ENCODE data around the gene FAM111B. TPM values are rescaled to one million over a fixed set of nuclear protein-coding genes. Genes with fewer than 3 reads are reported as not detected.
"Not testable (repeated sequence)": the region's sequence is repeated elsewhere in the genome, so short reads cannot be mapped to it uniquely, and the experiment has no call there.

The FAM111B gene
- total RNA-seq, 1 donor from 2014 or later: 0.89 TPM

GRCh38 chr11:59097938-59098337 is 9.1 kb upstream of the FAM111B start:
- DNase-seq (ENCODE audit: low read depth): not testable (repeated sequence)

DNA sequence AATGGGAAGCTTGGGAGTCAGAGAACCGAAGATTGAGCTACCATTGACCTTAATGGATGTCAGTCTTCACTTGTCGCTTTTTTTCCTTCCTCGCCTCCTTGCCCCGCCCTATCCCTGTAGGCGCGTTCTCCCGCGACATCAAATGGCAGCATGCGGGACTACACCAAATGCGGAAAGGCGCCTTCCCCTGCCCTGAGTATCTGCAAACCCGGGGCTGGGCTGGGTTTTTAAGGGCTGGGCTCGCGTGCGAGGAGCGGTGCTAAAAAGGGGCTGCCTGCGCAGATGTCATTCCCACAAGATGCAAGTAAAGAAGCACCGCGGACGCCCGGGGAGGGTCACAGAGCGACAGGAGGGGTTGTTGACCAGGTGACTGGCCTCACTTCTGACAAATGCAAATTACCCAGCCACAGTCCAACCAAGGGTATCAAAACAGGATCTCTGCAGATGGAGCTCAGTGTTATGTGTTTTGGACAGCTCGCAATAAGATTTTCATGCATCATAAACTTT is 4.7 kb upstream of the FAM111B start:
- DNase-seq (ENCODE audit: low read depth): peak; percentile 30

DNA sequence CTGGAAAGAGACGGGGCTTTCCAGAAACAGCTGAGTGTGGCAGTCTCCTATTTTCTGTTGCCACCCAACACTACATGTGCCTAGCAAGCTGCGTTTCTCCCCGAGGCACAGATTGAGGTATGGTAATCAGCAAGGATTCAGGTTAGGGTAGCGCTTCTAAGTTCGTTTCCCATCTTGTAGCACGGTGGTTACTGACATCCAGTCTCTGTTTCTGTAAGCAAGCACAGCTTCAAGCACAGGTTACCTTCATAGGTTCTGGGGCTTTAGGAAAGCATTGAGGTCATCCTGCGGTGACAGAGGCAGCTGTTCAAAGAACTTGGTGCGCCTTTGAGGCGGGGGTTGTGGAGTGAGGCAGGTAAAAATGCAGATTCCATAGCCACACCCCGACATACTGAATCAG is 684 bp downstream of the FAM111B start:
- not testable (repeated sequence) for DNase-seq (ENCODE audit: low read depth)

- no peak for DNase-seq (ENCODE audit: low read depth)
Measured at GRCh38 chr11:59112494-59112893, 5.5 kb downstream of the FAM111B start.

GRCh38 chr11:59114344-59114743 is 7.3 kb downstream of the FAM111B start:
- no peak for DNase-seq (ENCODE audit: low read depth)

DNA sequence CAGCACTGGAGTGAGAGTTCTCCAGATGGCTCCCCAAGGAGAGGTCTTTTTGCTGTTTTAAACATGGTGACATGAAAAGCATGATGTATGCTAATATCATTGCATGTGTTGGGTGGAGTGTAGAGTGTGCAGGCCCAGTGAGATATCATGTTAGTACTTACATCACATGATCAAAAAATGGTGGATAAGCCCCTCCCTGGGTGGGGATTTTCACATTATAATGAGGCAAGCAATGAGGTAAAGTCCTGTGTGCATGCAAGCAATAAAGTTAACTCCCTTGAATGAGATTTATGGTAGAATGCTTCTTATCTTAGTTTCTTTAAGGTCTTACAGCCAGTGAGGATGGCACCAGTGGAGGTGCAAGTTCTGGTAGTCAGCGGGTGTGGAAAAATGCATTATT is 8.5 kb downstream of the FAM111B start:
- no peak for DNase-seq (ENCODE audit: low read depth)

DNA sequence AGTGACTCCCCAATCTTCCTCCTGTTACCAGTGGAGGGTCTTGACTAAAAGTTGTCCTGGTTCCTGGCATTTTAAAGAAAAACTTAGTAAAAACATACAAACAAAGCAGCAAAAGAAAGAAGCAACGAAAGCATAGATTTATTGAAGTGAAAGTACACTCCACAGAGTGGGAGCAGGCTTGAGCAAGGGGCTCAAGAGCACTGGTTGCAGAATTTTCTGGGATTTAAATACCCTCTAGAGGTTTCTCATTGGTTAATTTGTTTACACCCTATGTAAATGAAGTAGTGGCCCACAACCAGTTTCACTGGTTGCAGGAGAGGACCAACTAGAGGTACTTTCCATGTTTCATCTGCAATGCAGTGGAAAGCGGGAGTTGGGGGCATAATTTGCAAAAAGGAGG is 10.7 kb downstream of the FAM111B start:
- no peak for DNase-seq (ENCODE audit: low read depth)

- DNase-seq (ENCODE audit: low read depth): no peak
Measured at GRCh38 chr11:59119826-59120225, 12.8 kb downstream of the FAM111B start.

- DNase-seq (ENCODE audit: low read depth): peak; percentile 69
Measured at GRCh38 chr11:59135648-59136461, 28.8 kb downstream of the FAM111B start.

GRCh38 chr11:59136551-59136950 is 29.5 kb downstream of the FAM111B start:
- DNase-seq (ENCODE audit: low read depth): not testable (repeated sequence)

DNA sequence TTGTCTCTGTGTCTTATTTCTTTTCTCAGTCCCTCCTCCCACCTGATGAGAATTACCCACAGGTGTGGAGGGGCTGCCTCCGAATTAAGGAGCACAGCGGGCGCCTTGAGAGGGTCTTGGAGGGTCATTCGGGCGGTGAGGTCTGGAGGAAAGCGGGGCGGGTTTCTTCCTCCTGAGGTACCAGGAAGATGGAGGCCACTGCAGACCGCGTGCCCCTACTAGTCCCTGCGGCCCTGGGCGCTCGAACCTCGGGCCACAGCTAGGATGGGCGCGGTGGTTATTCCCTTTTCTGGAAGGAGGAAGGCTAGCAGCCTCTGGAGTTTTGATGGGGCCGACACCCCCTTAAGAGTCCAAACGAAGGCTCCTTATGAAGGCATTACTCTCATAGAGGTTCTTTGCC is 30.2 kb downstream of the FAM111B start:
- no peak for DNase-seq (ENCODE audit: low read depth)

DNA sequence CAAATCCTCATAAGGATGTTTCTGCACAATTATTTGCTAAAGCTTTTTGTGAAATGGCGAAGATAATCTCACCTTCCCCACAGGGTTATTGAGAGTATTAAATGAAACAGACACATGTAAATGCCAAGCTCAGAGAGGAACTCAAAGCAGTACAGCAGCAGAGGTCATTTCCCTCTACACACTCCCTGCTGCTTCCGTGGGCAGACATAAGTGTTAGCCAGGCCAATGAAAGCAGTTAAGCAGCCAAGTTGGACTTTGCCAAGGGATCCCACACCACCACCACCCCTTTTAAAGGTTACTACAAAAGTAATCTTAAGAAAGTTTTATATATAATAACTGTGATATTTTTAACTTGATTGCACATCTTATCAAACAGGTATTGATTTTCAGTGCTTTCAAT is 31.6 kb downstream of the FAM111B start:
- no peak for DNase-seq (ENCODE audit: low read depth)

DNA sequence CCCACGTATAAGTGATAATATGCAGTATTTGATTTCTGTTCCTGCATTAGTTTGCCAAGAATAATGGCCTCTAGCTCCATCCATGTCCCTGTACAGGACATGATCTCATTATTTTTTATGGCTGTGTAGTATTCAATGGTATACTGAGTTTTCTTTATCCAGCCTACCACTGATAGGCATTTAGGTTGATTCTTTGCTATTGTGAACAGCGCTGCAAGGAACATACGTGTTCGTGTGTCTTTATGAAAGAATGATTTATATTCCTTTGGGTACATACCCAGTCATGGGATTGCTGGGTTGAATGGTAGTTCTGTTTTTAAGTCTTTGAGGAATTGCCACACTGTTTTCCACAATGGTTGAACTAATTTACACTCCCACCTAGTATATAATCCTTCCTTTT is 34.2 kb downstream of the FAM111B start:
- no peak for DNase-seq (ENCODE audit: low read depth)

DNA sequence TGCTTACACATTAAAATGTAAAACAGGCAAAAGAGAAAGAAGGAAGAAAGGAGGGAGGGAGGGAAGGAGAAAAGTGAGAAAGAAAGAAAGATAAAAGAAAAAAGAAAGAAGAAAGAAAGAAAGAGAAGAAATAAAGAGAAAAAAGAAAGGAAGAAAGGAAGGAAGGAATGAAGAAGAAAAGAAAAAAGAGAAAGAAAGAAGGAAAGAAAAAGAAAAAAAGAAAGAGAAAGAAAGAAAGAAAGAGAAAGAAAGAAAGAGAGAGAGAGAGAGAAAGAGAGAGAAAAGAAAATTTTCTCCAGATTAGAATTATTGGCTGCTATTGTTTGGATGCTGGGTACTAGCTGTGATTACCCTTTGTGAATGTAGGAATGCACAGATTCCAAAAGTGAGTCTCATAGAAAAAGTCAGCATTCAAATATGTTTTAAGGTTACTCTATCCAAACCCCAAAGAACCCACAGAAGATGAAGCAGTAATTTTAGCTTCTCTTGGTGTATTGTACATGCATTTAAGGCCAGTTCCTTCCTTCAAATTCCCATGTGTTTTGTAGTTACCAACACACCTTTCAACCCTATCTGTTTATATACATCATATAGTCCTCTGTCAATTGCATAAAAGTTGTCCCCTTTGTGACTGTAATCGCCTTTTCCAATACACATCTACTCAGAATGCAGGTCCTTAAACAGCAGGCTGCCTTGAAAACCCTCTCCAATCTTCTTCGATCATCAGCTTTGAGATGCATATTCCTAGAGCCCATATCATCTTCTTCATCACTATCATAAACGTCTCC is 34.8 kb downstream of the FAM111B start:
- DNase-seq (ENCODE audit: low read depth): peak; percentile 19

- DNase-seq (ENCODE audit: low read depth): peak; percentile 93
Measured at GRCh38 chr11:59142530-59143507, 35.8 kb downstream of the FAM111B start, which contains the start of gene FAM111A. Gene FAM111A, plus strand, starts transcription at chr11:59142856. Its CDS starts 6,017 bp downstream, at chr11:59148873.

- DNase-seq (ENCODE audit: low read depth): no peak
Measured at GRCh38 chr11:59144096-59144495, 37.1 kb downstream of the FAM111B start.

DNA sequence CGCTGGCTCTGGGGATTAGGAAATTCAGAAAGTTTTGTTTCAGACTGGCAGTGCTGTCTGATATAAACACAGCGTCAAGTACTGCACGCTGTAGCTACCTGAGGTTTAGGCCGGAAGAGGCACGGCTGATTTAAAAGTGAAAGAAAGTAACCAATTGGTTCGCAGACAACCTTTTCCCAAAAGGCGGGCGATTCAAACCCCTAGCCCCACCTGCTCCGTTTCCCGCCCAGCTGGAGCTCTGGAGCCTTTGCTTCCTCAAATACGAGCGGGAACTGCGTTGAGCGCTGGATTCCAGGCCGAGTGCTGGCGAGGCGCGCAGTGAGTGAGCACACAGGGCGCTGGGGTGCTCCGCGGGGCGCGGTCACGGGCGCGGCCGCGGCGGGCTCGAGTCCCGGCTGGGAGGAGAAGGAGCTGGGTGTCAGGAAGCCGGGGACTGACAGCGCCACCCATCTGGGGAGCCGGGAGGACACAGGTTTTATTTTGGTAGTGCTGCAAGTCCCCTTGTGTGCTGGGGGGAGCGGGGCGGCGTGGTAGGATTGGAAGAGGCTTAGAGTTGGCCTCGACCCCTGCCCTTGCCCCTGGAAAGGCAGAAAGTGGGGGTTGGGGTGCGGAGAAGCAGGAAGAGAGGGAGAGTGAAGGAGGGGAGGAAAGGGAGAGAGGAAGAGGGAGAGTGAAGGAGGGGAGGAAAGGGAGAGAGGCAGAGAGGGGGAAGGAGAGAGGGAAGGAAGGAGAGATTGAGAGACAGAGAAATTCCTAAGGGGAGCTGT is 37.7 kb downstream of the FAM111B start:
- peak; percentile 87 for DNase-seq (ENCODE audit: low read depth)

- DNase-seq (ENCODE audit: low read depth): peak; percentile 51
Measured at GRCh38 chr11:59145534-59145933, 38.5 kb downstream of the FAM111B start.

GRCh38 chr11:59151761-59152160 is 44.7 kb downstream of the FAM111B start:
- no peak for DNase-seq (ENCODE audit: low read depth)

DNA sequence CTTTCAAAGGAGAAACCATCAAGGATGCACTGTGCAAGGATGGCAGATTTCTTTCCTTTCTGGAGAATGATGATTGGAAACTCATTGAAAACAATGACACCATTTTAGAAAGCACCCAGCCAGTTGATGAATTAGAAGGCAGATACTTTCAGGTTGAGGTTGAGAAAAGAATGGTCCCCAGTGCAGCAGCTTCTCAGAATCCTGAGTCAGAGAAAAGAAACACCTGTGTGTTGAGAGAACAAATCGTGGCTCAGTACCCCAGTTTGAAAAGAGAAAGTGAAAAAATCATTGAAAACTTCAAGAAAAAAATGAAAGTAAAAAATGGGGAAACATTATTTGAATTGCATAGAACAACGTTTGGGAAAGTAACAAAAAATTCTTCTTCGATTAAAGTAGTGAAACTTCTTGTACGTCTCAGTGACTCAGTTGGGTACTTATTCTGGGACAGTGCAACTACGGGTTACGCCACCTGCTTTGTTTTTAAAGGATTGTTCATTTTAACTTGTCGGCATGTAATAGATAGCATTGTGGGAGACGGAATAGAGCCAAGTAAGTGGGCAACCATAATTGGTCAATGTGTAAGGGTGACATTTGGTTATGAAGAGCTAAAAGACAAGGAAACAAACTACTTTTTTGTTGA is 45.4 kb downstream of the FAM111B start:
- no peak for DNase-seq (ENCODE audit: low read depth)
